Measurements from ENCODE around the gene ABAT. TPM values are rescaled to one million over a fixed set of nuclear protein-coding genes. Genes with fewer than 3 reads are reported as not detected.

ABAT gene
- total and polyA plus RNA-seq, 2 of the 8 experiments (the other 6 are each of a cell fraction or from before 2014, with no cell fraction given), result 6.4 to 8.4 TPM

GRCh38 chr16:8795091-8795490, 120.7 kb downstream of the ABAT start:
- no peak overlapping the region for H3K9ac ChIP-seq (replicated peaks in 1 of 4; ENCODE audit: extremely low read depth in 1 of 4, low read depth in 3 of 4, low read length in 3 of 4)
- no peak overlapping the region for H3K4me3 ChIP-seq (ENCODE audit: extremely low read depth in 1 of 4, insufficient read depth in 2 of 4, low read depth in 3 of 4, low read length in 4 of 4)
- H3K4ac ChIP-seq (replicated peaks; ENCODE audit: insufficient read length, low read depth, low read length), result no peak overlapping the region
- H3K4me1 ChIP-seq (replicated peaks in 1 of 4; ENCODE audit: control insufficient read depth in 3 of 4, insufficient read depth in 4 of 4, low read length in 3 of 4), result peaks cover 0 to 13% (median 2%) of the 10 kb centered on the region in 4 experiments; a peak in 3 of 7 replicates
- no peaks in the 10 kb centered on the region for H3K9me3 ChIP-seq (ENCODE audit: insufficient read depth in 2 of 2, low read depth in 1 of 2, low read length in 1 of 2)
- no peak overlapping the region for H4K91ac ChIP-seq (replicated peaks; ENCODE audit: insufficient read length, low read length)
- no peak overlapping the region for H4K5ac ChIP-seq (ENCODE audit: insufficient read length, low read depth, low read length)
- peaks cover 0 to 3% of the 10 kb centered on the region in 2 experiments for H4K20me1 ChIP-seq (replicated peaks in 1 of 2; ENCODE audit: control insufficient read depth in 1 of 2, insufficient read depth in 2 of 2, low read length in 2 of 2)
- no peak overlapping the region for H2AFZ ChIP-seq (ENCODE audit: low read length)
- WGBS, 2 experiments (ENCODE audit: extremely low coverage in 1 of 2, insufficient coverage in 1 of 2, insufficient read length in 1 of 2, insufficient replicate concordance in 2 of 2, low coverage in 1 of 2, low lambda C conversion rate in 2 of 2, missing lambda C conversion rate in 1 of 2), result 94% methylated on average over 8 of the region's 8 CpGs; no CpG with 5 or more reads in 1 of the 2 experiments
- no peaks in the 10 kb centered on the region for H3K27me3 ChIP-seq (replicated peaks in 1 of 4; ENCODE audit: control insufficient read depth in 3 of 4, extremely low read depth in 1 of 4, insufficient read depth in 3 of 4, low read length in 3 of 4)
- H2BK5ac ChIP-seq (ENCODE audit: low read depth, low read length), result no peak overlapping the region
- FAIRE-seq (no peak), DNase-seq (ENCODE audit: low read depth in 1 of 2, low spot score in 2 of 2) (no peak)
- H2BK120ac ChIP-seq (replicated peaks; ENCODE audit: low read depth, low read length), result no peak overlapping the region
- CTCF ChIA-PET (ENCODE audit: partially characterized antibody), result interaction anchor here (26.4 kb wide), 1 partner anchor 131 kb away, joined by 404 read pairs; the partner anchor contains the start of gene ABAT
- H2BK15ac ChIP-seq (ENCODE audit: low read length), result no peak overlapping the region
- H2BK20ac ChIP-seq (ENCODE audit: low read length), result no peak overlapping the region
- no peak overlapping the region for H3K56ac ChIP-seq (replicated peaks; ENCODE audit: insufficient read length, low read depth, low read length)
- no peak overlapping the region for H2AK5ac ChIP-seq (ENCODE audit: low read depth, low read length)
- no peak overlapping the region for H3K23ac ChIP-seq (ENCODE audit: insufficient read length)
- H3K36me3 ChIP-seq (ENCODE audit: control insufficient read depth in 2 of 4, insufficient read depth in 4 of 4, low read length in 3 of 4), result 0 out of 8 replicates have a peak, but pooled peaks cover 0 to under 1% (median 0%) of the 10 kb centered on the region in 4 experiments
- POLR2A ChIA-PET (ENCODE audit: partially characterized antibody), result no interaction called here
- no peak overlapping the region for H3K18ac ChIP-seq (ENCODE audit: extremely low read depth, low read length)
- H3K79me1 ChIP-seq (ENCODE audit: low read depth, low read length), result 0 out of 2 replicates have a peak, but pooled peaks cover 2% of the 10 kb centered on the region
- H2BK12ac ChIP-seq (ENCODE audit: low read depth, low read length), result no peak overlapping the region
- H3K14ac ChIP-seq (ENCODE audit: insufficient read length), result no peak overlapping the region
- H3K27ac ChIP-seq (ENCODE audit: low read depth, low read length), result no peak overlapping the region
- peaks cover 12 to 43% of the 10 kb centered on the region in 2 experiments for H3K79me2 ChIP-seq (ENCODE audit: control insufficient read depth in 1 of 2, insufficient read depth in 2 of 2, low read length in 2 of 2)
- peaks cover 13% of the 10 kb centered on the region; the same call in 1 of the 2 replicates for H3K23me2 ChIP-seq (ENCODE audit: low read depth, low read length)
- no peak overlapping the region for H4K8ac ChIP-seq (ENCODE audit: extremely low read depth, insufficient read depth, low read length)
- no peak overlapping the region for H3K4me2 ChIP-seq (ENCODE audit: insufficient read depth in 1 of 2, low read depth in 2 of 2, low read length in 2 of 2)
- TF ChIP-seq HDAC2 (IDR thresholded peaks at IDR 0.05; ENCODE audit: borderline replicate concordance in 1 of 2, low read depth in 2 of 2, low read length in 2 of 2) (no peak), SRF (IDR thresholded peaks at IDR 0.05; ENCODE audit: low read depth, low read length) (no peak), CTBP2 (IDR thresholded peaks at IDR 0.05; ENCODE audit: borderline replicate concordance, insufficient read depth, insufficient read length, low read length) (no peak), ZNF274 (IDR thresholded peaks at IDR 0.05; ENCODE audit: borderline replicate concordance, extremely low read depth, low read length) (no peak), KDM1A (IDR thresholded peaks at IDR 0.05; ENCODE audit: borderline replicate concordance, low read length) (no peak), RNF2 (IDR thresholded peaks at IDR 0.05; ENCODE audit: borderline replicate concordance, low read depth, low read length, missing control alignments, poor library complexity, severe bottlenecking) (no peak), ASH2L (IDR thresholded peaks at IDR 0.05; ENCODE audit: low read length) (no peak), SIRT6 (IDR thresholded peaks at IDR 0.05; ENCODE audit: low read length) (no peak), SP2 (IDR thresholded peaks at IDR 0.05; ENCODE audit: low read length) (no peak), CEBPB (IDR thresholded peaks at IDR 0.05; ENCODE audit: low read depth, low read length) (no peak), ATF3 (IDR thresholded peaks at IDR 0.05; ENCODE audit: insufficient read depth, low read depth, low read length) (no peak), RXRA (IDR thresholded peaks at IDR 0.05; ENCODE audit: insufficient read depth, low read depth, low read length) (no peak), TCF12 (IDR thresholded peaks at IDR 0.05; ENCODE audit: low read depth, low read length) (no peak)
